Cerebellar cortex (tissue), 1 donor: ENCODE data around the gene ROMO1.
"Not testable (repeated sequence)": the region's sequence is repeated elsewhere in the genome, so short reads cannot be mapped to it uniquely, and the experiment has no call there.

ENCODE experiments used
- DNase-seq: peaks from one replicate; pipeline ENCODE4 v3.0.0-alpha.2; 2015; ENCODE audit warnings: low spot score

The ROMO1 gene

GRCh38 chr20:35730583-35731468 is 31.6 kb downstream of the ROMO1 start:
- peak; percentile 1 for DNase-seq

GRCh38 chr20:35731469-35731788 is 32.2 kb downstream of the ROMO1 start:
- DNase-seq, result peak; percentile 1

- DNase-seq, result peak; percentile 3
Observed at GRCh38 chr20:35731862-35732643, 32.8 kb downstream of the ROMO1 start.

GRCh38 chr20:35732644-35732982 is 33.4 kb downstream of the ROMO1 start:
- DNase-seq, result no peak

- DNase-seq, result no peak
Observed at GRCh38 chr20:35734374-35734773, 35.2 kb downstream of the ROMO1 start.

GRCh38 chr20:35734777-35735649 is 35.8 kb downstream of the ROMO1 start:
- DNase-seq, result no peak

- DNase-seq, result no peak
Observed at GRCh38 chr20:35735826-35736470, 36.7 kb downstream of the ROMO1 start.

- no peak for DNase-seq
Observed at GRCh38 chr20:35737865-35738333, 38.7 kb downstream of the ROMO1 start.

GRCh38 chr20:35738410-35739179 is 39.4 kb downstream of the ROMO1 start:
- DNase-seq, result no peak

- no peak for DNase-seq
Observed at GRCh38 chr20:35739294-35740163, 40.3 kb downstream of the ROMO1 start.

GRCh38 chr20:35741892-35742740 is 42.9 kb downstream of the ROMO1 start, which contains the start of gene RBM39:
TSS of gene RBM39 (minus strand) at chr20:35742260. CDS start at chr20:35740874, 1,386 bp downstream.
- peak; percentile 100 for DNase-seq

GRCh38 chr20:35742741-35743523 is 43.7 kb downstream of the ROMO1 start:
- peak; percentile 66 for DNase-seq

GRCh38 chr20:35743693-35744491 is 44.7 kb downstream of the ROMO1 start:
- DNase-seq, result no peak

GRCh38 chr20:35744492-35744841 is 45.3 kb downstream of the ROMO1 start:
- not testable (repeated sequence) for DNase-seq
